HepG2 (cell line): ENCODE data around the gene PKP3. TPM values are rescaled to one million over a fixed set of nuclear protein-coding genes. Genes with fewer than 3 reads are reported as not detected.

Experiments used
- ATAC-seq: fragments of 200-7000 bp; cut with Tn5 transposase; 3 replicates; pipeline ENCODE4 v1.9.1; 2020; ENCODE audit warnings: mild to moderate bottlenecking, moderate library complexity
- BruUV-seq: library from RNA; stranded (reverse); fragments of 400-500 nt; replicated peaks from 2 replicates; lab custom pipeline; 2021; lab: Mats Ljungman, UMichigan
- CTCF ChIA-PET: fragments of 300-600 bp; formaldehyde crosslinking; extraction: SDS; loops from one replicate; lab custom pipeline; 2021; ENCODE audit warnings: low total read pairs, inconsistent platforms, low intra/inter-chr PET ratio; lab: Yijun Ruan, JAX
- POLR2A ChIA-PET: fragments of 350-600 bp; sonication (Branson Sonifier 250); formaldehyde crosslinking; loops from one replicate; lab custom pipeline; 2020; ENCODE audit warnings: antibody characterized with exemption, inconsistent platforms; lab: Yijun Ruan, JAX
- DNase-seq: peaks from one replicate; pipeline ENCODE4 v3.0.0-alpha.2; 2015; ENCODE audit warnings: low spot score
- FAIRE-seq: peaks from 3 replicates; lab custom pipeline; 2011; peaks lifted over from hg19 to GRCh38; lab: Jason Lieb, UNC
- H2AFZ ChIP-seq: one replicate; pipeline ENCODE4 v1.6.1; 2011; ENCODE audit warnings: low read length, inconsistent platforms
- H3K27ac ChIP-seq: fragments of 300-600 bp; 3 replicates; pipeline ENCODE4 v1.8.0; 2011; ENCODE audit warnings: mixed run types, mild to moderate bottlenecking, mixed read lengths, low read length, inconsistent platforms; ENCODE audit not compliant: insufficient read depth; ENCODE audit errors: extremely low read length
- H3K27me3 ChIP-seq, 2 experiments: fragments of 200-600 bp in 1 of 2; 2 replicates in 1 of 2; 3 replicates in 1 of 2; pipeline versions ENCODE4 v1.6.0 to v1.8.0; 2011; ENCODE audit warnings: low read length in 2 of 2, mild to moderate bottlenecking in 2 of 2, moderate library complexity in 2 of 2, inconsistent platforms in 1 of 2; ENCODE audit not compliant: insufficient read depth in 2 of 2, control insufficient read depth in 1 of 2
- H3K36me3 ChIP-seq, 2 experiments: fragments of 200-600 bp in 1 of 2; replicated peaks in 1 of 2; 2 replicates in 1 of 2; 3 replicates in 1 of 2; pipeline versions ENCODE4 v1.5.1 to v1.8.0; 2011; ENCODE audit warnings: low read length in 2 of 2, inconsistent platforms in 1 of 2; ENCODE audit not compliant: insufficient read depth in 2 of 2, control insufficient read depth in 1 of 2
- H3K4me1 ChIP-seq: 2 replicates; pipeline ENCODE4 v1.5.1; 2012; ENCODE audit warnings: low read length, inconsistent platforms; ENCODE audit not compliant: insufficient read depth
- H3K4me2 ChIP-seq: 2 replicates; pipeline ENCODE4 v1.6.0; 2011; ENCODE audit warnings: low read depth, low read length, inconsistent platforms
- H3K4me3 ChIP-seq, 3 experiments: fragments of 200-600 bp in 1 of 3; sonication (generic), shearing (Covaris generic) in 1 of 3; replicated peaks in 1 of 3; 2 replicates each; pipeline ENCODE4 v1.5.1; 2011 to 2016; ENCODE audit warnings: low read length in 3 of 3, inconsistent platforms in 2 of 3, low read depth in 2 of 3, mild to moderate bottlenecking in 2 of 3, control low read depth in 1 of 3, mixed read lengths in 1 of 3; ENCODE audit not compliant: insufficient read depth in 1 of 3
- H3K79me2 ChIP-seq: one replicate; pipeline ENCODE4 v1.6.1; 2011; ENCODE audit warnings: low read length, inconsistent platforms; ENCODE audit not compliant: insufficient read depth
- H3K9ac ChIP-seq: 2 replicates; pipeline ENCODE4 v1.6.0; 2011; ENCODE audit warnings: mild to moderate bottlenecking, low read depth, low read length, inconsistent platforms; ENCODE audit not compliant: insufficient read depth
- H3K9me3 ChIP-seq: 2 replicates; pipeline ENCODE4 v1.5.1; 2012; ENCODE audit warnings: mild to moderate bottlenecking, low read length
- H4K20me1 ChIP-seq: 2 replicates; pipeline ENCODE4 v1.6.0; 2011; ENCODE audit warnings: inconsistent platforms, mild to moderate bottlenecking, low read length, moderate library complexity; ENCODE audit not compliant: insufficient read depth
- AGO1 ChIP-seq: fragments of 200-400 bp; formaldehyde crosslinking; IDR thresholded peaks from 2 replicates; pipeline ENCODE4 v1.6.1; 2017; ENCODE audit warnings: mild to moderate bottlenecking, low read depth, low read length, moderate library complexity; ENCODE audit not compliant: poor library complexity, severe bottlenecking
- ELF3 ChIP-seq: IDR thresholded peaks from 2 replicates; pipeline ENCODE4 v1.6.1; 2016; ENCODE audit warnings: missing genetic modification reagents, missing compliant biosample characterization
- FOXA3 ChIP-seq: IDR thresholded peaks from 2 replicates; pipeline ENCODE4 v1.6.1; 2016; ENCODE audit warnings: missing genetic modification reagents, missing compliant biosample characterization
- GPBP1L1 ChIP-seq: sonication (generic); formaldehyde crosslinking; IDR thresholded peaks from 2 replicates; pipeline ENCODE4 v1.5.0; 2020; ENCODE audit warnings: mild to moderate bottlenecking, missing genetic modification reagents
- HOXA3 ChIP-seq: sonication (generic); formaldehyde crosslinking; IDR thresholded peaks from 2 replicates; pipeline ENCODE4 v1.5.0; 2020; ENCODE audit warnings: missing genetic modification reagents
- IRF1 ChIP-seq: sonication (generic); formaldehyde crosslinking; IDR thresholded peaks from 2 replicates; pipeline ENCODE4 v1.4.0; 2020; ENCODE audit warnings: low read depth, mild to moderate bottlenecking, missing genetic modification reagents
- TCF7 ChIP-seq: sonication (generic); IDR thresholded peaks from 2 replicates; pipeline ENCODE4 v1.6.1; 2016; ENCODE audit warnings: antibody characterized with exemption, low read depth
- TEAD3 ChIP-seq: optimal IDR thresholded peaks from 2 replicates; pipeline ENCODE3; 2016; ENCODE audit warnings: borderline replicate concordance
- XRCC5 ChIP-seq: fragments of 200-400 bp; formaldehyde crosslinking; optimal IDR thresholded peaks from 2 replicates; pipeline ENCODE3; 2017; ENCODE audit warnings: mild to moderate bottlenecking, low read length
- ZC3H4 ChIP-seq: sonication (generic); formaldehyde crosslinking; IDR thresholded peaks from 2 replicates; pipeline ENCODE4 v1.4.0; 2020; ENCODE audit warnings: missing genetic modification reagents, borderline replicate concordance
- ZNF558 ChIP-seq: sonication (generic); formaldehyde crosslinking; IDR thresholded peaks from 2 replicates; pipeline ENCODE4 v1.9.0; 2022; ENCODE audit warnings: mild to moderate bottlenecking, missing genetic modification reagents, borderline replicate concordance
- ZNF678 ChIP-seq: sonication (generic); formaldehyde crosslinking; IDR thresholded peaks from 2 replicates; pipeline ENCODE4 v1.4.0; 2020; ENCODE audit warnings: mild to moderate bottlenecking, missing genetic modification reagents
- ZNF800 ChIP-seq: sonication (generic); formaldehyde crosslinking; IDR thresholded peaks from 2 replicates; pipeline ENCODE4 v1.4.0; 2020; ENCODE audit warnings: missing genetic modification reagents
- WGBS: methylation state at CpG from one replicate; pipeline ENCODE4 v1.1.6; 2017; ENCODE audit warnings: low lambda C conversion rate; 5-methylcytosine and 5-hydroxymethylcytosine counted together
- in situ Hi-C: cut with HindIII; loops from 2 replicates; pipeline ENCODE4 v1.10.0; 2017; ENCODE audit warnings: low pct_unique_long_range_greater_than_20kb; ENCODE audit not compliant: extremely low pct_ligation_motif_present
- intact Hi-C: fragments of 100-400 bp; cut with micrococcal nuclease; formaldehyde crosslinking; loops from one replicate; pipeline ENCODE4 v1.10.0; 2022; ENCODE audit not compliant: unreplicated experiment
- polyA plus RNA-seq, 8 experiments: library from polyadenylated mRNA; depleted of rRNA in 3 of 8; stranded (reverse) in 7 of 8; unstranded in 1 of 8; fragments of >200 nt; fragmentation: Illumina TruSeq in 4 of 8; extraction: Trizol in 4 of 8; gene quantifications; 2 replicates each; pipeline versions ENCODE4 v1.2.1 to v1.2.3, GENCODE V29; 2011 to 2016; ENCODE audit warnings: low read depth in 4 of 8, missing spikeins in 1 of 8, mixed read lengths in 1 of 8; ENCODE audit not compliant: insufficient read depth in 1 of 8
- total RNA-seq, 5 experiments: library from RNA; depleted of rRNA; stranded (reverse); fragments of >200 nt; fragmentation: Illumina TruSeq; extraction: Trizol; gene quantifications; 2 replicates each; pipeline ENCODE4 v1.2.3, GENCODE V29; 2016; ENCODE audit warnings: low read depth in 1 of 5
- TF ChIP-seq, protein P1 (sequence below): IDR thresholded peaks from 2 replicates; pipeline ENCODE4 v1.6.1; 2016; ENCODE audit warnings: missing genetic modification reagents, missing compliant biosample characterization
- TF ChIP-seq, protein P2 (sequence below), 2 experiments: sonication (generic) in 1 of 2; formaldehyde crosslinking in 1 of 2; IDR thresholded peaks; 2 replicates each; pipeline versions ENCODE4 v1.4.0 to v1.6.1; 2018 to 2020; ENCODE audit warnings: missing genetic modification reagents in 2 of 2, borderline replicate concordance in 1 of 2, low read depth in 1 of 2, mild to moderate bottlenecking in 1 of 2, missing biosample characterization in 1 of 2

The PKP3 gene
- total and polyA plus RNA-seq, 2 of the 13 experiments (the other 11 are each of a cell fraction or from before 2014, with no cell fraction given): 18.0 to 28.7 TPM

- TF ChIP-seq XRCC5 (no peak), IRF1 (CRISPR knock-in tag) (no peak), ZNF678 (CRISPR knock-in tag) (no peak), FOXA3 (CRISPR knock-in tag) (no peak), GPBP1L1 (CRISPR knock-in tag) (no peak), ELF3 (no peak), HOXA3 (CRISPR knock-in tag) (no peak), ZC3H4 (no peak), ZNF800 (CRISPR knock-in tag) (no peak), TEAD3 (CRISPR knock-in tag) (no peak), TCF7 (no peak), AGO1 (no peak), ZNF558 (CRISPR knock-in tag) (no peak)
- TF ChIP-seq, protein P1, sequence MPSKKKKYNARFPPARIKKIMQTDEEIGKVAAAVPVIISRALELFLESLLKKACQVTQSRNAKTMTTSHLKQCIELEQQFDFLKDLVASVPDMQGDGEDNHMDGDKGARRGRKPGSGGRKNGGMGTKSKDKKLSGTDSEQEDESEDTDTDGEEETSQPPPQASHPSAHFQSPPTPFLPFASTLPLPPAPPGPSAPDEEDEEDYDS: no peak
- TF ChIP-seq, protein P2, sequence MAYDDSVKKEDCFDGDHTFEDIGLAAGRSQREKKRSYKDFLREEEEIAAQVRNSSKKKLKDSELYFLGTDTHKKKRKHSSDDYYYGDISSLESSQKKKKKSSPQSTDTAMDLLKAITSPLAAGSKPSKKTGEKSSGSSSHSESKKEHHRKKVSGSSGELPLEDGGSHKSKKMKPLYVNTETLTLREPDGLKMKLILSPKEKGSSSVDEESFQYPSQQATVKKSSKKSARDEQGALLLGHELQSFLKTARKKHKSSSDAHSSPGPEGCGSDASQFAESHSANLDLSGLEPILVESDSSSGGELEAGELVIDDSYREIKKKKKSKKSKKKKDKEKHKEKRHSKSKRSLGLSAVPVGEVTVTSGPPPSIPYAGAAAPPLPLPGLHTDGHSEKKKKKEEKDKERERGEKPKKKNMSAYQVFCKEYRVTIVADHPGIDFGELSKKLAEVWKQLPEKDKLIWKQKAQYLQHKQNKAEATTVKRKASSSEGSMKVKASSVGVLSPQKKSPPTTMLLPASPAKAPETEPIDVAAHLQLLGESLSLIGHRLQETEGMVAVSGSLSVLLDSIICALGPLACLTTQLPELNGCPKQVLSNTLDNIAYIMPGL (CRISPR knock-in tag; IDR thresholded peaks at IDR 0.05; ENCODE audit: borderline replicate concordance in 1 of 2, low read depth in 1 of 2): no peak
- no TSS peak for BruUV-seq
- no peak overlapping the region for H3K27ac ChIP-seq
- no peak for FAIRE-seq
- ChIA-PET POLR2A (no interaction called here), CTCF (no interaction called here)
- intact Hi-C loops (no loop called here), in situ Hi-C loops (no loop called here)
- H3K36me3 ChIP-seq: no peaks in the 10 kb centered on the region
- no peaks in the 10 kb centered on the region for H3K27me3 ChIP-seq
- H3K9me3 ChIP-seq: no peaks in the 10 kb centered on the region
- H3K4me2 ChIP-seq: no peak overlapping the region
- H3K9ac ChIP-seq: no peak overlapping the region
- no peaks in the 10 kb centered on the region for H3K4me1 ChIP-seq
- H3K79me2 ChIP-seq: no peaks in the 10 kb centered on the region
- no peaks in the 10 kb centered on the region for H4K20me1 ChIP-seq
- H2AFZ ChIP-seq: no peak overlapping the region
- no peak for DNase-seq
- ATAC-seq: no peak
- WGBS: 87% methylated on average over 4 of the region's 4 CpGs
- no peak overlapping the region for H3K4me3 ChIP-seq
These were observed 31.3 kb downstream of the PKP3 start for GRCh38 chr11:425301-425700.
